Ovary (tissue), 3 donors: ENCODE results near the gene TCF7L1.

Experiments
- EP300 ChIP-seq: sonication (generic); formaldehyde crosslinking; IDR thresholded peaks from one replicate; pipeline ENCODE4 v1.6.1; 2017; ENCODE audit warnings: antibody characterized with exemption
- POLR2A ChIP-seq: fragments of 450-650 bp; IDR thresholded peaks from one replicate; pipeline ENCODE4 v1.6.1; 2017; ENCODE audit warnings: antibody characterized with exemption, mild to moderate bottlenecking, moderate library complexity
- TF ChIP-seq, protein P1 (sequence below), 3 donors: fragments of 450-650 bp in 2 of 3; fragments of 200-600 bp in 1 of 3; IDR thresholded peaks; one replicate each; pipeline versions ENCODE4 v1.5.1 to v1.8.0; 2016 to 2022; ENCODE audit warnings: antibody characterized with exemption in 3 of 3, mild to moderate bottlenecking in 1 of 3
- donor health status: DM: no; HTN: no; CAD: no.

DNA sequence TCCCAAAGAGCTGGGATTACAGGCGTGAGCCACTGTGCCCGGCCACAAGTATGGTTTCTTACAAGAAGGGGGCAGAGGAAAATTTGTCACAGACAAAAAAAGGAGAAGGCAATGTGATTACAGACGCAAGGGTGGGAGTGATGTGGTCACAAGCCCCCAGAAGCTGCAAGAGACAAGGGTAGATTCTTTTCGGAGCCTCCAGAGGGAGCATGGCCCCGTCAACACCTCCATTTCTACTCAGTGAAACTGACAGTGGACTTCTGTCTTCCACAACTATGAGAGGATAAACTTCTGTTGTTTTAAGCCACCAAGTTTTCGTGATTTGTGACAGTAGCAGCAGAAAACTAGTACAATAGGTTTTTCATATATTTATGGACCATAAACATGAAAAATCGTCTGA is 2.1 kb upstream of the TCF7L1 start:
- TF ChIP-seq, protein P1, sequence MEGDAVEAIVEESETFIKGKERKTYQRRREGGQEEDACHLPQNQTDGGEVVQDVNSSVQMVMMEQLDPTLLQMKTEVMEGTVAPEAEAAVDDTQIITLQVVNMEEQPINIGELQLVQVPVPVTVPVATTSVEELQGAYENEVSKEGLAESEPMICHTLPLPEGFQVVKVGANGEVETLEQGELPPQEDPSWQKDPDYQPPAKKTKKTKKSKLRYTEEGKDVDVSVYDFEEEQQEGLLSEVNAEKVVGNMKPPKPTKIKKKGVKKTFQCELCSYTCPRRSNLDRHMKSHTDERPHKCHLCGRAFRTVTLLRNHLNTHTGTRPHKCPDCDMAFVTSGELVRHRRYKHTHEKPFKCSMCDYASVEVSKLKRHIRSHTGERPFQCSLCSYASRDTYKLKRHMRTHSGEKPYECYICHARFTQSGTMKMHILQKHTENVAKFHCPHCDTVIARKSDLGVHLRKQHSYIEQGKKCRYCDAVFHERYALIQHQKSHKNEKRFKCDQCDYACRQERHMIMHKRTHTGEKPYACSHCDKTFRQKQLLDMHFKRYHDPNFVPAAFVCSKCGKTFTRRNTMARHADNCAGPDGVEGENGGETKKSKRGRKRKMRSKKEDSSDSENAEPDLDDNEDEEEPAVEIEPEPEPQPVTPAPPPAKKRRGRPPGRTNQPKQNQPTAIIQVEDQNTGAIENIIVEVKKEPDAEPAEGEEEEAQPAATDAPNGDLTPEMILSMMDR (IDR thresholded peaks at IDR 0.05) = peak; percentile 19 to 36 (median 25)
- TF ChIP-seq POLR2A (no peak), EP300 (no peak)
